GM12892 (cell line): Measurements from ENCODE around the gene PLOD1.
"Not testable (repeated sequence)": the region's sequence is repeated elsewhere in the genome, so short reads cannot be mapped to it uniquely, and the experiment has no call there.

ENCODE experiments used
- POLR2A ChIP-seq: IDR thresholded peaks from 2 replicates; pipeline ENCODE4 v1.6.1; 2011; ENCODE audit warnings: low read depth, low read length, control low read depth
- POLR2AphosphoS5 ChIP-seq: IDR thresholded peaks from 2 replicates; pipeline ENCODE4 v1.6.1; 2011; ENCODE audit warnings: low read depth, low read length, control low read depth
- TAF1 ChIP-seq: IDR thresholded peaks from 2 replicates; pipeline ENCODE4 v1.6.1; 2011; ENCODE audit warnings: low read depth, mild to moderate bottlenecking, control low read depth, low read length, borderline replicate concordance

DNA sequence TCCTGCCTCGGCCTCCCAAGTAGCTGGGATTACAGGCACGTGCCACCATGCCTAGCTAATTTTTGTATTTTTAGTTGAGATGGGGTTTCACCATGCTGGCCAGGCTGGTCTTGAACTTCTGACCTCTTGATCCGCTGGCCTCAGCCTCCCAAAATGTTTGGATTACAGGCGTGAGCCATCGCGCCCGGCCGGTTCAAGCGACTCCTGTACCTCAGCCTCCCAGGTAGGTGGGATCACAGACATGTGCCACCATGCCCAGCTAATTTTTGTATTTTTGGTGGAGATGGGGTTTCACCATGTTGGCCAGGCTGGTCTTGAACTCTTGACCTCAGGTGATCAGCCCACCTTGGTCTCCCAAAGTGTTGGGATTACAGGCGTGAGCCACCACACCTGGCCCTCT is 1.2 kb downstream of the PLOD1 start:
- TF ChIP-seq POLR2A, POLR2AphosphoS5, TAF1: not testable (repeated sequence)
